NCI-H345 treated with DMSO at 0.1 percent for 48 hours (cell line): Measurements from ENCODE around the gene OGG1.

Experiments
- DNase-seq: peaks from one replicate; lab custom pipeline; 2025; ENCODE audit not compliant: unreplicated experiment; lab: John Stamatoyannopoulos, UW

Gene OGG1

DNA sequence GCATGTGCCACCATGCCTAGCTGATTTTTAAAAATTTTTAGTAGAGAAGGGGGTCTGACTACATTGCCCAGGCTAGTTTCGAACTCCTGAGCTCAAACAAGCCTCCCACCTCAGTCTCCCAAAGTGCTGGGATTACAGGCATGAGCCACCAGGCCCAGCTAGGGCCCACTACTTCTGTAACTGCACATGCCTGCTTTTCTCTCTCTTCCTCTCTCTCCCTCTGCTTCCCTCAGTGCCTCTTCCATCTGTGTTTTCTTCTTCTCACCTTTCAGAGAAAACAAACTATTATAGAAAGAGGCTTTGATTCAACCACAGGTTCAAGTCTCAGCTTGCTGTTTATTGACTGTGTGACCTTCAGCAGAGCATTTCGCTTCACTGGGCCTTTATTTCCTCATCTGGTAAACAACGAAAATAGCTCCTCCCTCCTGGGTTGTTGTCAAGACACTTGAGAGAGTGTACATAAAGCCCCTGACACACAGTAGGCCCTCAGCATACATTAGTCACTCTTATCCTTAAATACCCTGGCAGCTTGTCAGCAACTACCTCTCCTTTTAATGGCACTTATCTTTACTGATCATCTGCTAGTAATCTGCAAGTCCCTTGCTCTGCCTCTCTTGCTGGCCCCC lies 32.3 kb downstream of the OGG1 start:
- no peak for DNase-seq

DNA sequence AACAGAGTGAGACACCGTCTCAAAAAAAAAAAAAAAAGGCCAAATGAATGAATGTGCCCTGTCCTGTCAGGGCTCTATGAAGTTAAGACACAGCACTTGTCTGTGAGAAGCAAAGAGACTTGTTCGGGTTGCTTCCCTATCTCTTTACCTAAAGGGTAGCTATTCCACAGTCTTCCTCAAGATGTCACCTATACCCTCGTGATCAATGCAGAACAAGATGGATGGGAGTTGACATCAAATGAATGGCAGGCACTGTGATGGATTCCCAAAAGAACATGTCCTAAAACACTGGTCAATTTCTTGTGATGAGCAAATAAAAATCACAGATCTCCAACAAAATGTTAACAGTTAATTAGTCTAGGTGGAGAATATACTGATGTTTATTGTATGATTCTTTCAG lies 33.0 kb downstream of the OGG1 start:
- DNase-seq: no peak

DNA sequence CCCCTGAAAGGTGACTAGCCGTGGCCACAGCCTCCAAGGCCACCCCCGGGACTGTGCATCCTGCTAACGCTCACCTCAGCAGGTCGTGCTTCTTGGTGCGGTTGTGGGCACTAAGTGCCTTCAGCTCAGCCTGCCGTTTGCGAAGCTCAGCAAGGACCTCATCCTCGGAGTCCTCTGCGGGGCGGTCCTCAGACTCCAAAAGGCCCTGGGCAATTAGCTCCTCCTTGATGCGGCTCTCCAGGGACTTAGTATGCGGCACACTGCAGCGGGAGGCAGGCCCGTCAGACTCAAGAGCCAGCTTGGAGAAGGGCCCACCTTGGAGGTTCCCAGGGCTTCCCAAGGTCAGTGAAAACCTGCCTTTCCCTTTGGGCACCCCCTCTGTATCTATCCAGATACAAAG lies 34.2 kb downstream of the OGG1 start:
- no peak for DNase-seq

DNA sequence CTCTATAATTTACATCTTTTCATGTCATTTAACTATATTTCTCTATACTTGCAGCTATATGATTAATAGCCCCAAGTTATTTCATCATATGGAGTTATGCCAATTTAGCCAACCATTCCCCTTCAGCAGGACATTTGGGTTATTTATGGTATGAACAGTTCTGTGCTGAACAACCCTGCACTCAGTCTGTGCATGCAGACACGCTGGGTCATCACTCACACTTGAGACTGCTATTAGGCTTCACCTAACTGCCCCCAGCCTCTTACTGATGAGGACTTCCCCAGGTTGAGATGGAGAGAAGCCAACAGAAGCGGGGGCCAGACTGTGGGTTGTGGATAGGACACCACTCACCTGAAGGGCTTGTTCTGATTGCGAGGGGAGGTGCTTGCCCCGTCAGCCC lies 35.2 kb downstream of the OGG1 start:
- DNase-seq: no peak

- no peak for DNase-seq
These were observed 35.9 kb downstream of the OGG1 start for GRCh38 chr3:9785602-9786001.

DNA sequence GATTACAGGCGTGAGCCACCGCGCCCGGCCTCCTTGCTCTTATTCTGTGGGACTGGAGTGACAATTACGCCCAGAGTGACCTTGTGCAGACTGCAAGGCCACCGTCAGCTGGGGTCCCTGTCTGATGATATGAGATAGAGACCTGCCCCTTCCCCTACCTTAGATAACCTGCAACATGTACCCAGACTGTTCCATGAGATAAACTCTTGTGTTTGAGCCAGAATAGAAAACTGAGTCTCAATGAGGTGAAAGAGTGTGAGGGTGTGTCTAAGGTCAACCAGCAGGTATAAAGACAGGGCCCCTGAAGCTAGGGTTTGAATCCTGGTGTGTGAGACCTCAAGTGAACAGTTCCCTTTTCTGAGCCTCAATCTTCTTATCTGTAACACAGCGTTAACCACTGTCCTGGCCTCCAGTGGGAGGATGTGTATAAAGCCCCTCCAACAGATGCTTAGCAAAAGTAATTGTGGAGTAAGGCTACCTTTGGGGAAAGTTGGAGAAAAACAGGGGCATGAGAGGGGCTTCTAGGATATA lies 36.5 kb downstream of the OGG1 start:
- DNase-seq: no peak

GRCh38 chr3:9786825-9787669 lies 37.3 kb downstream of the OGG1 start:
- no peak for DNase-seq

GRCh38 chr3:9787714-9788113 lies 38.0 kb downstream of the OGG1 start:
- no peak for DNase-seq

DNA sequence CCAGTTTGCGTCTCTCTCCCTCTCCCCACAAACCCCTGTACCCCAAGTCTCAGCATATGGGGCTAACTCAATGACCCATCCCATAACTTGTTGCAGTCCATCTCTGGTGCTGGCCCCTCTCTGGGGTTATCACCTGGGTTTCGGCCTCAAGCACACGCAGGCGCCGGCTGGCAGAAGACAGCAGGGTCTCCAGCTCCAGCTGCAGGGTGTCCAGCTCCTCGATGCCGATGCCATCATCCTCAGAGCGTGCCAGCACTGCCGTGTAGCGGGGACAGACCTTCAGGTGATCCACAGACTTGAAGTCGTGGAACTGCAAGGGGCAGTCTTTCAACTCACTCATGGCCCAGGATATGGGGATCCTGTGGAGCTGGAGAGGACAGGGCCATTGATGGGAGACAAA lies 41.4 kb downstream of the OGG1 start:
- DNase-seq: no peak

DNA sequence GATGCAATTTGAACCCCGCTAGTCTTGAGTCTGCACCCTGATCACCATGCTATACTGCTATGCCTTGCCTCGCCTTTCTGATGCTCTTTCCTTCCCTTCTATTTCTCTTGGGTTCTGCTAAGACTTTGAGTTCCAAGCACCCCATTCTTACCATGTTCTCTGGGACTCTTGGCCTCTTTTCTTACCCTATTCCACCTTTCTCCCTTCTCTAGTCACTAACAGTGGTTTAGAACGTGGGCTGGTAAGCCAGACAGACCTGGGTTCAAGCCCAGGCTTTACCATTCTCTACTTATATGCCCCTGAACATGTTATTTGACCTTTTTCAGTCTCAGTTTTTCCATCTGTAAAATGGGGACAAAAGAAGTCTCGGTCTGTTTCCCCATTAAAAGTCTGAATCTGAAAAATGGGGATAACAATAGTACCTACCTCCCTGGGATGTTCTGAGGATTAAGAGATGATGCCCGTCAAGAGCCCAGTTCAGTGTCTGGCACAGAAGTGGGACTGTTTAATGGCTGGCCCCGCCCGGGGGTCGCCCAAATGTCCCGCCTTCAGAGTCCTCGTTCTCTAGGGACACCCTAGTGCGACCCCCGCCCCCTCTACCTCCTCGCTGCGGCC lies 42.1 kb downstream of the OGG1 start:
- no peak for DNase-seq

DNA sequence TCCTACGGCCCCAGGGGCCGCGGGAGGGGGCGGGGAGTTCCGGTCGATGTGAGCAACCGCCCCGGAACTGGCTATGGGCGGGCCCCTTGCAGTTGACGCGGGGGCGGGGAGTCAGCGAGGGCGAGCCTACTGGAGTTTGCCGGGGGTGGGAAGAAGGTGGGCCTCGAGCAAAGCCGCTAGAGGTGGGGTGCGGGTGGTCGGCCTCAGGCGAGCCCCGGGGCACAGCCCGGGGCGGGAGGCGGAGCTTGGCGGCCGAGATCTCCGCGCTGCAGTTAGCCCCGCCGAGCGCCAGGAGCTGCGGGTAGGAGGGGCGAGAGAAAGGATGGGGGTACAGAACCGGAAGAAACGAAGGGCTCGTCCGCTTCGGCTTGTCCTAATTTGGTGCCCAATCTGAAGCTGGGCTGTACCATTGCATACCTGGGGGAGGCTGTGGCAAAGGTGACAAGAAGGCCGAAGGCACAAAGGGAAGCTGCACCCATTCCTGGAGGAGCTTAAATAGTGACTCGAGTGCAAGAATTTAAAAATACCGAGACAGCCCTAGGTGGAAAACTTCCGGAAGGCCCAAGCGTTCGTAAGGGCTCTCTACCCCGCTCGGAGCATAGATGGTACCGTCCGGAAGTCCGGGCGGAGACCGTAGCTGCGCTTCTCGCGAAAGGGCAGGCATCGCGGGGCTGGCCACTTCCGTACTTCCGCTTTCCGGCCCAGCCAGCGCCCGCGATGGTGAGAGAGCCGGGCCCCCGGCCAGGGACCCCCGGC lies 42.8 kb downstream of the OGG1 start, which contains the start of the genes ARPC4 and TADA3:
ARPC4 (plus strand) TSS at position 678 of the 756 bp plus-strand sequence; CDS start at position 718, 40 bp downstream.
TADA3 (minus strand) TSS at position 69 of the 756 bp plus-strand sequence. CDS start 1,007 bp downstream, outside the sequence.
- DNase-seq: peak; percentile 89

GRCh38 chr3:9793161-9793781 lies 43.5 kb downstream of the OGG1 start:
- no peak for DNase-seq

DNA sequence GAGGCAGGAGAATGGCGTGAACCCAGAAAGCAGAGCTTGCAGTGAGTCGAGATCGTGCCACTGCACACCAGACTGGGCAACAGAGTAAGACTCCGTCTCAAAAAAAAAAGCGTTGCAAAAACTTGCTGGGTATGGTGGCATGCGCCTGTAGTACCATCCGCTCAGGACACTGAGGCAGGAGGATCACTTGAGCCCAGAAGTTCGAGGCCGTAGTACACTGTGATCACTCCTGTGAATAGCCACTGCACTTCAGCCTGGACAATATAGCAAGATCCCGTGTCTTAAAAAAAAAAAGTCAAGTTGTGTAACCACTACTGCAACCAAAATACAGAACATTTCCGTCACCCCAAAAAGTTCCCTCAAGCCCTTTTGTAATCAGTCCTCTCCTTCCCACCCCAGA lies 44.6 kb downstream of the OGG1 start:
- no peak for DNase-seq

DNA sequence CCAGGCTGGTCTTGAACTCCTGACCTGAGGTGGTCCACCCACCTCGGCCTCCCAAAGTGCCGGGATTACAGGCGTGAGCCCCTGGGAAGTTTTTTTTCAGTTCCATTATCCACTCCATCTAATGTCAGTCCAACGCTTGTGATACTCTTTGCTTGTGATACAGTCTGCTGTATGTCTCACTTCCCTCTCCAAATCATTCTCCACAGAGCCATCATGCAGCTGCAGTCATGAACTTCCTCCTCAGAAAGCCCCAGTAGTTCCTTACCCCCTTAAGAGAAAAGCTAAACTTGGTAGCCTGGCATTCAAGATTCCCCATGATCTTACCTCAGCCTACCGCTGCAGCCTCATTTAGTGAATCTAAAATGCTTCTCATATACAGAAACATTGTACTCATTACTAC lies 45.5 kb downstream of the OGG1 start:
- no peak for DNase-seq

DNA sequence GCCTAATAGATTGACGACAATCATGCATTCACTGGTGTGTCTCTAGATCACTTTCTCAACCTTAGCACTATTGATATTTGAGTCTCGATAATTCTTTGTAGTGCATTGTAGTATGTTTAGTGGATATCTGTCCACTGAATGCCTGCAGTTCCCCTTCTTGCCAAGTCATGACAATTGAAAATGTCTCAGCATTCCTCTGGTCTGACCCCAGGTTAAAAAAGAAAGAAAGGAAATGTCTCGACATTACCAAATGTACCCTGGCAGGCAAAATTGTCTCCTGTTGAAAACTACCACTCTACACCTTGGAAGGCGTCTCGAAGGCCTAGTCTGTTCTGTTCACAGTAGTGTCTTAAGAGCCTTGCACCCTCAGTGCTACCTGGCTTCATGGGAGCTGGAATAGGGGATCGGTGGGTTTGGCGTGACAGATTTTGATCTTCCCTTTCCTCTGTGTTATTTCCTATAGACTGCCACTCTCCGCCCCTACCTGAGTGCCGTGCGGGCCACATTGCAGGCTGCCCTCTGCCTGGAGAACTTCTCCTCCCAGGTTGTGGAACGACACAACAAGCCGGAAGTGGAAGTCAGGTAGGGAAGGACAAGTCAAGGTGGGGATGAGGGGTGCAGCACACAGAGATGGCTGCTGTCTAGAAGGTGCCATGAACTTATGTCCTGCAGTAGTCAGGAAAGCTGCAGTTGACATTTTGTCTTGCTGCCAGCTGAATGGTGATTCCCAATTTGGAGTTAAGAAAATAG lies 47.6 kb downstream of the OGG1 start:
- no peak for DNase-seq

DNA sequence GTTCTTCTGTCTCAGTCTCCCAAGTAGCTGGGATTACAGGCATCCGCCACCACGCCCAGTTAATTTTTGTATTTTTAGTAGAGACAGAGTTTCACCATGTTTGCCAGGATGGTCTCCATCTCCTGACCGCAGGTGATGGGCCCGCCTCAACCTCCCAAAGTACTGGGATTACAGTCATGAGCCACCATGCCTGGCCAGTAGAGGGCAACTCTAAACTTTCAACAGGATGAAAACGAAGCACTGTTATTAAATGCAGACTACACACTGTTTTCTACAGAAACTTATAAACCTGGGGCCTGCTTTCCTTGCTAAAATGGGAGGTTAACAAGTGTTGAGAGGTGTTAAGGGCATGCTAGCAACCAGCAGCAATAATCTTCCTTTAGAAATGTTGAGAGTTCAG lies 50.8 kb downstream of the OGG1 start:
- DNase-seq: no peak

- DNase-seq: no peak
These were observed 53.7 kb downstream of the OGG1 start for GRCh38 chr3:9803494-9803893.

DNA sequence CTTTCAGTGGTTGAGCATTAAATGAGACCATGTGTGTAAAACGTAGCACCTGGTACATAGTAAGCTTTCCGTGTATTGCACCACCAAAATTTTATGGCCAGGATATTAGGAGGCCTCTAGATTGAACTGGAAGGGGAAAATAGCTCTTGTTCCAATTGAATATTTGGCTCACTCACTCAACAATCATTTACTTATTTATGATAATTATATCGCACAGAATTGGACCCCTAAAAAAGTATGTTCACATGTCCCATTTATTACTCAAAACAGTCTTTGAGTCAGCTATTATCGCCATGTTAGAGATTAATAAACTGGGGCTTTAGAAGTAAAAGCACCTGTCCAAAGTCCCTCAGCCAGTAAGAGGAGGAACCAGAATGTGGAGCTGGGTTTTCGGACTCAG lies 55.2 kb downstream of the OGG1 start:
- no peak for DNase-seq

DNA sequence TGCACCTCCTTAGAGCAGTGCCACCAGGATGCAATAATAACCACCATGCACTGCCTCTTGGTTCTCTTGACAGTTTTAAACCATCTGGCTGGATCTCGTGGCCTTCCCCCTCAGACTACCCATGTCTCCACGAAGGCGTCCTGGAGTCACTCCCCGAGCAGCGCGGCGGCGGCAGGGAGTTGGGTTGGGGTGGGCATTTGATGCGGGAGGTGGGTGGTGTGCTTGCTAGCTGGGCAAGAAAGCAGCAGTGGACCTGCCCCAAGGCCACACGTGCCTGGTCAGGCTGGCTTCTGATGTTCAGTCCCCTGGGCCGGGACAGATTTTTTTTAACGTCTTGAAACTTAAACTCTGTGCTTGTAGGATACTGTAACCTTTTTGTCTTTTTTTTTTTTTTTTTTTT lies 56.4 kb downstream of the OGG1 start:
- DNase-seq: no peak
